Upper lobe of left lung (tissue), 4 donors: ENCODE results near the gene SLC25A26.

ENCODE experiments used
- CTCF ChIP-seq, 6 experiments: fragments of 450-650 bp in 4 of 6; fragments of 200-600 bp in 2 of 6; sonication (generic) in 2 of 6; IDR thresholded peaks; one replicate each; pipeline ENCODE4 v1.5.1; 2016 to 2019; ENCODE audit warnings: antibody characterized with exemption in 6 of 6
- EP300 ChIP-seq, 4 donors: sonication (generic); formaldehyde crosslinking; IDR thresholded peaks; one replicate each; pipeline ENCODE4 v1.5.1; 2017; ENCODE audit warnings: antibody characterized with exemption in 4 of 4, control low read depth in 2 of 4
- POLR2A ChIP-seq, 4 donors: fragments of 450-650 bp; IDR thresholded peaks; one replicate each; pipeline ENCODE4 v1.5.1; 2016 to 2017; ENCODE audit warnings: antibody characterized with exemption in 4 of 4, mild to moderate bottlenecking in 2 of 4
- POLR2AphosphoS5 ChIP-seq, 2 donors: sonication (generic); formaldehyde crosslinking; IDR thresholded peaks; one replicate each; pipeline ENCODE4 v1.5.1; 2017; ENCODE audit warnings: antibody characterized with exemption in 2 of 2

- TF ChIP-seq CTCF (IDR thresholded peaks at IDR 0.05) (no peak), POLR2AphosphoS5 (IDR thresholded peaks at IDR 0.05) (no peak), POLR2A (IDR thresholded peaks at IDR 0.05) (no peak), EP300 (IDR thresholded peaks at IDR 0.05) (no peak)
These were observed 49.5 kb downstream of the SLC25A26 start for GRCh38 chr3:66270288-66270687.
